Measurements from ENCODE around the gene TPTE2.
"Not testable (repeated sequence)": the region's sequence is repeated elsewhere in the genome, so short reads cannot be mapped to it uniquely, and the experiment has no call there.

GRCh38 chr13:19460126-19460525 is 101.2 kb downstream of the TPTE2 start:
- TF ChIP-seq CTCF (IDR thresholded peaks at IDR 0.05); POLR2A (IDR thresholded peaks at IDR 0.05; ENCODE audit: low read length); RAD21 (conservative IDR thresholded peaks at IDR 0.05 in 1 of 2, IDR thresholded peaks at IDR 0.05 in 1 of 2); CBX8 (IDR thresholded peaks at IDR 0.05); CEBPB (IDR thresholded peaks at IDR 0.05); RFX5 (IDR thresholded peaks at IDR 0.05): not testable (repeated sequence)
